Muscle layer of colon (tissue), 2 donors: Measurements from ENCODE around the gene NCOA5.

ENCODE experiments used
- H3K27ac ChIP-seq: one replicate; pipeline ENCODE4 v1.7.0; 2013; ENCODE audit warnings: low read depth, mild to moderate bottlenecking, low read length, moderate library complexity
- H3K27me3 ChIP-seq, 2 donors: one replicate each; pipeline ENCODE4 v1.7.0; 2013; ENCODE audit warnings: low read length in 2 of 2, mild to moderate bottlenecking in 2 of 2; ENCODE audit not compliant: insufficient read depth in 2 of 2, control insufficient read depth in 1 of 2
- H3K36me3 ChIP-seq: one replicate; pipeline ENCODE4 v1.7.0; 2013; ENCODE audit warnings: mild to moderate bottlenecking, low read length; ENCODE audit not compliant: insufficient read depth
- H3K4me1 ChIP-seq: one replicate; pipeline ENCODE4 v1.7.0; 2013; ENCODE audit warnings: mild to moderate bottlenecking, low read length; ENCODE audit not compliant: insufficient read depth
- H3K4me3 ChIP-seq, 2 donors: one replicate each; pipeline ENCODE4 v1.7.0; 2013; ENCODE audit warnings: low read length in 2 of 2, low read depth in 1 of 2, mild to moderate bottlenecking in 1 of 2, moderate library complexity in 1 of 2
- H3K9ac ChIP-seq: one replicate; pipeline ENCODE4 v1.7.0; 2013; ENCODE audit warnings: low read length
- H3K9me3 ChIP-seq: one replicate; pipeline ENCODE4 v1.7.0; 2013; ENCODE audit warnings: mild to moderate bottlenecking, low read length
- donor health status: abdominal sarcoma.
- donor health status: Adenocarcinoma of cecum.

The NCOA5 gene

GRCh38 chr20:46018611-46019010, 71.2 kb downstream of the NCOA5 start:
- Histone ChIP-seq H3K36me3 (no peaks in the 10 kb centered on the region), H3K27ac (no peak overlapping the region), H3K9me3 (no peaks in the 10 kb centered on the region), H3K4me3 (no peak overlapping the region), H3K9ac (no peak overlapping the region), H3K27me3 (peaks cover 21 to 53% of the 10 kb centered on the region in 2 donors), H3K4me1 (no peaks in the 10 kb centered on the region)

- no peak overlapping the region for H3K9ac ChIP-seq
- no peaks in the 10 kb centered on the region for H3K4me1 ChIP-seq
- H3K9me3 ChIP-seq = no peaks in the 10 kb centered on the region
- no peaks in the 10 kb centered on the region for H3K36me3 ChIP-seq
- peaks cover 21 to 53% of the 10 kb centered on the region in 2 donors for H3K27me3 ChIP-seq
- H3K27ac ChIP-seq = no peak overlapping the region
- H3K4me3 ChIP-seq = no peak overlapping the region
These were observed 71.7 kb downstream of the NCOA5 start for GRCh38 chr20:46018112-46018511.

GRCh38 chr20:46017272-46017671, 72.5 kb downstream of the NCOA5 start:
- no peaks in the 10 kb centered on the region for H3K4me1 ChIP-seq
- H3K27me3 ChIP-seq = peaks cover 21 to 58% of the 10 kb centered on the region in 2 donors
- H3K9me3 ChIP-seq = no peaks in the 10 kb centered on the region
- H3K27ac ChIP-seq = no peak overlapping the region
- no peak overlapping the region for H3K9ac ChIP-seq
- no peaks in the 10 kb centered on the region for H3K36me3 ChIP-seq
- H3K4me3 ChIP-seq = no peak overlapping the region

GRCh38 chr20:46014517-46015396, 75.0 kb downstream of the NCOA5 start:
- no peak overlapping the region for H3K9ac ChIP-seq
- H3K4me3 ChIP-seq = no peak overlapping the region
- peaks cover 33 to 62% of the 10 kb centered on the region in 2 donors for H3K27me3 ChIP-seq
- H3K4me1 ChIP-seq = no peaks in the 10 kb centered on the region
- no peaks in the 10 kb centered on the region for H3K36me3 ChIP-seq
- H3K9me3 ChIP-seq = no peaks in the 10 kb centered on the region
- H3K27ac ChIP-seq = no peak overlapping the region

- Histone ChIP-seq H3K9me3 (no peaks in the 10 kb centered on the region), H3K9ac (no peak overlapping the region), H3K27me3 (peaks cover 33 to 70% of the 10 kb centered on the region in 2 donors), H3K4me3 (no peak overlapping the region), H3K36me3 (no peaks in the 10 kb centered on the region), H3K4me1 (no peaks in the 10 kb centered on the region), H3K27ac (no peak overlapping the region)
These were observed 75.8 kb downstream of the NCOA5 start for GRCh38 chr20:46013829-46014516.

- H3K27me3 ChIP-seq = peaks cover 30 to 73% of the 10 kb centered on the region in 2 donors
- no peaks in the 10 kb centered on the region for H3K4me1 ChIP-seq
- no peak overlapping the region for H3K27ac ChIP-seq
- no peak overlapping the region for H3K9ac ChIP-seq
- H3K4me3 ChIP-seq = no peak overlapping the region
- no peaks in the 10 kb centered on the region for H3K9me3 ChIP-seq
- H3K36me3 ChIP-seq = no peaks in the 10 kb centered on the region
These were observed 76.4 kb downstream of the NCOA5 start for GRCh38 chr20:46013322-46013828.

GRCh38 chr20:46012921-46013320, 76.8 kb downstream of the NCOA5 start:
- Histone ChIP-seq H3K4me3 (no peak overlapping the region), H3K27ac (no peak overlapping the region), H3K9me3 (no peaks in the 10 kb centered on the region), H3K36me3 (no peaks in the 10 kb centered on the region), H3K4me1 (no peaks in the 10 kb centered on the region), H3K9ac (no peak overlapping the region), H3K27me3 (peaks cover 30 to 74% of the 10 kb centered on the region in 2 donors)

GRCh38 chr20:46011631-46012482, 77.9 kb downstream of the NCOA5 start:
- H3K27ac ChIP-seq = no peak overlapping the region
- H3K27me3 ChIP-seq = peaks cover 30 to 83% of the 10 kb centered on the region in 2 donors
- H3K4me3 ChIP-seq = no peak overlapping the region

More at GRCh38 chr20:46011631-46012482, 77.9 kb downstream of the NCOA5 start:
- no peaks in the 10 kb centered on the region for H3K4me1 ChIP-seq
- no peaks in the 10 kb centered on the region for H3K36me3 ChIP-seq
- H3K9ac ChIP-seq = no peak overlapping the region
- H3K9me3 ChIP-seq = no peaks in the 10 kb centered on the region
